Prostate gland (tissue), 2 donors: ENCODE results near the gene MILR1.

Experiments
- POLR2AphosphoS5 ChIP-seq: sonication (generic); formaldehyde crosslinking; IDR thresholded peaks from one replicate; pipeline ENCODE4 v1.6.1; 2017; ENCODE audit warnings: antibody characterized with exemption
- TF ChIP-seq, protein P1 (sequence below), 4 experiments: fragments of 200-600 bp in 2 of 4; fragments of 450-650 bp in 2 of 4; sonication (generic) in 2 of 4; IDR thresholded peaks; 1 replicate in 3 of 4; 2 replicates in 1 of 4; pipeline ENCODE4 v1.5.1; 2016 to 2019; ENCODE audit warnings: antibody characterized with exemption in 4 of 4, mild to moderate bottlenecking in 2 of 4, moderate library complexity in 2 of 4

DNA sequence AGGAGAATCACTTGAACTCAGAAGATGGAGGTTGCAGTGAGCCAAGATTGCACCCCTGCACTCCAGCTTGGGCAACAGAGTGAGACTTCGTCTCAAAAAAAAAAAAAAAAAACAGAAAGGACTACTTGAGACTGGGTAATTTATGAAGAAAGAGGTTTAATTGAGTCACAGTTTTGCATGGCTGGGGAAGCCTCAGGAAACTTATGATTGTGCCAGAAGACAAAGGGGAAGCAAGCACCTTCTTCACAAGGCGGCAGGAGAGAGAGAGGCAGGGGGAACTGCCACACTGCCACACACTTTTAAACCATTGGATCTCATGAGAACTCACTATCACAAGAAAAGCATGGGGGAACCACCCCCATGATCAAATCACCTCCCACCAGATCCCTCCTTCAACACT is 9.0 kb upstream of the MILR1 start:
- TF ChIP-seq, protein P1, sequence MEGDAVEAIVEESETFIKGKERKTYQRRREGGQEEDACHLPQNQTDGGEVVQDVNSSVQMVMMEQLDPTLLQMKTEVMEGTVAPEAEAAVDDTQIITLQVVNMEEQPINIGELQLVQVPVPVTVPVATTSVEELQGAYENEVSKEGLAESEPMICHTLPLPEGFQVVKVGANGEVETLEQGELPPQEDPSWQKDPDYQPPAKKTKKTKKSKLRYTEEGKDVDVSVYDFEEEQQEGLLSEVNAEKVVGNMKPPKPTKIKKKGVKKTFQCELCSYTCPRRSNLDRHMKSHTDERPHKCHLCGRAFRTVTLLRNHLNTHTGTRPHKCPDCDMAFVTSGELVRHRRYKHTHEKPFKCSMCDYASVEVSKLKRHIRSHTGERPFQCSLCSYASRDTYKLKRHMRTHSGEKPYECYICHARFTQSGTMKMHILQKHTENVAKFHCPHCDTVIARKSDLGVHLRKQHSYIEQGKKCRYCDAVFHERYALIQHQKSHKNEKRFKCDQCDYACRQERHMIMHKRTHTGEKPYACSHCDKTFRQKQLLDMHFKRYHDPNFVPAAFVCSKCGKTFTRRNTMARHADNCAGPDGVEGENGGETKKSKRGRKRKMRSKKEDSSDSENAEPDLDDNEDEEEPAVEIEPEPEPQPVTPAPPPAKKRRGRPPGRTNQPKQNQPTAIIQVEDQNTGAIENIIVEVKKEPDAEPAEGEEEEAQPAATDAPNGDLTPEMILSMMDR (IDR thresholded peaks at IDR 0.05) = no peak
- TF ChIP-seq POLR2AphosphoS5 = no peak
